ENCODE data around the gene CNKSR1. TPM values are rescaled to one million over a fixed set of nuclear protein-coding genes. Genes with fewer than 3 reads are reported as not detected.

CNKSR1 gene
- total RNA-seq, 2 experiments from 2014 or later, result 2.3 to 3.6 TPM

- Mint-ChIP-seq H3K36me3 (ENCODE audit: low read depth) (no peaks in the 10 kb centered on the region), H3K4me3 (peak overlapping the region; percentile 43), H3K27ac (peak overlapping the region; percentile 57), H3K4me1 (ENCODE audit: low read depth) (peaks cover 14% of the 10 kb centered on the region), H3K27me3 (no peaks in the 10 kb centered on the region), H3K9me3 (no peaks in the 10 kb centered on the region)
- DNase-seq (peak in 1 of 14 experiments; percentile 20), ATAC-seq (ENCODE audit: poor library complexity) (peak; percentile 56)
- Histone ChIP-seq H3K4me3 (ENCODE audit: low read length) (no peak overlapping the region), H3K4me1 (ENCODE audit: insufficient read depth, low read length) (peaks cover 3% of the 10 kb centered on the region), H3K36me3 (ENCODE audit: insufficient read depth, low read length) (no peaks in the 10 kb centered on the region), H3K27ac (ENCODE audit: low read depth in 1 of 2, low read length in 2 of 2) (no peak overlapping the region), H3K9me3 (ENCODE audit: control insufficient read depth in 1 of 2, insufficient read depth in 1 of 2, low read length in 2 of 2) (no peaks in the 10 kb centered on the region), H3K27me3 (ENCODE audit: control insufficient read depth in 1 of 2, insufficient read depth in 2 of 2, low read length in 2 of 2) (no peaks in the 10 kb centered on the region)
- intact Hi-C loops (cut with DNase I, micrococcal nuclease), result no loop called here
- no peak for TF ChIP-seq CTCF (IDR thresholded peaks at IDR 0.05)
- ChIA-PET CTCF (interaction anchor here (0.9 to 2.5 kb wide), 4 partner anchors 12 to 103 kb away, joined by 3 to 10 read pairs (median 4); no protein-coding TSS in a partner anchor), POLR2A (interaction anchor here (0.7 to 2.4 kb wide), 5 partner anchors 11 to 333 kb away, joined by 3 to 22 read pairs (median 6); partner anchors contain the start of genes CEP85, HMGN2 and PDIK1L)
Measured at GRCh38 chr1:26138974-26139558, 38.2 kb upstream of the CNKSR1 start.

GRCh38 chr1:26142159-26142558 lies 35.1 kb upstream of the CNKSR1 start:
- H3K4me3 ChIP-seq (ENCODE audit: low read length), result no peak overlapping the region
- Mint-ChIP-seq H3K9me3 (no peaks in the 10 kb centered on the region), H3K4me3 (no peak overlapping the region), H3K27me3 (no peaks in the 10 kb centered on the region), H3K36me3 (ENCODE audit: low read depth) (no peaks in the 10 kb centered on the region), H3K4me1 (ENCODE audit: low read depth) (peaks cover 20% of the 10 kb centered on the region), H3K27ac (no peak overlapping the region)
- H3K4me1 ChIP-seq (ENCODE audit: insufficient read depth, low read length), result peaks cover 12% of the 10 kb centered on the region
- H3K9me3 ChIP-seq (ENCODE audit: control insufficient read depth in 1 of 2, insufficient read depth in 1 of 2, low read length in 2 of 2), result no peaks in the 10 kb centered on the region
- no peak overlapping the region for H3K27ac ChIP-seq (ENCODE audit: low read depth in 1 of 2, low read length in 2 of 2)
- H3K27me3 ChIP-seq (ENCODE audit: control insufficient read depth in 1 of 2, insufficient read depth in 2 of 2, low read length in 2 of 2), result no peaks in the 10 kb centered on the region
- DNase-seq (no peak), ATAC-seq (ENCODE audit: poor library complexity) (no peak)
- H3K36me3 ChIP-seq (ENCODE audit: insufficient read depth, low read length), result no peaks in the 10 kb centered on the region
- TF ChIP-seq CTCF (IDR thresholded peaks at IDR 0.05), result no peak
- intact Hi-C loops (cut with DNase I, micrococcal nuclease), result loop anchor here in 1 of 2 experiments (2.0 kb wide), 1 partner anchor 13 kb away; no protein-coding TSS in a partner anchor
- ChIA-PET POLR2A (interaction anchor here (0.9 to 1.3 kb wide), 2 partner anchors 12 to 16 kb away, joined by 3 to 11 read pairs; no protein-coding TSS in a partner anchor), CTCF (interaction anchor here (0.6 to 1.8 kb wide), 5 partner anchors 15 to 275 kb away, joined by 3 to 4 read pairs (median 3); no protein-coding TSS in a partner anchor)

- peak; percentile 86 for TF ChIP-seq CTCF (IDR thresholded peaks at IDR 0.05)
- intact Hi-C loops (cut with DNase I, micrococcal nuclease), result loop anchor here (1.0 kb wide), 3 partner anchors 19 to 109 kb away; no protein-coding TSS in a partner anchor
- POLR2A ChIA-PET, result interaction anchor here (0.8 to 3.0 kb wide), 11 partner anchors 19 to 250 kb away, joined by 3 to 38 read pairs (median 5); partner anchors contain the start of genes CEP85, PDIK1L and ZNF593
- Histone ChIP-seq H3K27me3 (ENCODE audit: control insufficient read depth in 1 of 2, insufficient read depth in 2 of 2, low read length in 2 of 2) (no peaks in the 10 kb centered on the region), H3K4me1 (ENCODE audit: insufficient read depth, low read length) (peaks cover 9% of the 10 kb centered on the region), H3K4me3 (ENCODE audit: low read length) (no peak overlapping the region), H3K9me3 (ENCODE audit: control insufficient read depth in 1 of 2, insufficient read depth in 1 of 2, low read length in 2 of 2) (no peaks in the 10 kb centered on the region), H3K36me3 (ENCODE audit: insufficient read depth, low read length) (no peaks in the 10 kb centered on the region), H3K27ac (ENCODE audit: low read depth in 1 of 2, low read length in 2 of 2) (no peak overlapping the region)
- Mint-ChIP-seq H3K4me1 (ENCODE audit: low read depth) (peaks cover 6% of the 10 kb centered on the region), H3K36me3 (ENCODE audit: low read depth) (no peaks in the 10 kb centered on the region), H3K4me3 (no peak overlapping the region), H3K27me3 (no peaks in the 10 kb centered on the region), H3K9me3 (no peaks in the 10 kb centered on the region), H3K27ac (no peak overlapping the region)
- CTCF ChIA-PET, result interaction anchor here (0.5 to 4.4 kb wide), 16 partner anchors 9 to 109 kb away, joined by 3 to 44 read pairs (median 12); partner anchors contain the start of genes CEP85, PDIK1L and ZNF593
- DNase-seq (peak; percentile 54 to 91 (median 74)), ATAC-seq (ENCODE audit: poor library complexity) (peak; percentile 97)
Measured at GRCh38 chr1:26145041-26145959, 32.0 kb upstream of the CNKSR1 start.
